ENCODE data around the gene CST9. TPM values are rescaled to one million over a fixed set of nuclear protein-coding genes. Genes with fewer than 3 reads are reported as not detected.
"Not testable (repeated sequence)": the region's sequence is repeated elsewhere in the genome, so short reads cannot be mapped to it uniquely, and the experiment has no call there.

The CST9 gene
- total RNA-seq, 4 donors from 2014 or later: not detected

- peaks cover 48 to 62% of the 10 kb centered on the region in 2 donors for H3K4me1 ChIP-seq
- no peaks in the 10 kb centered on the region for H3K9me3 ChIP-seq
- DNase-seq (peak; percentile 72 to 82), ATAC-seq (peak; percentile 10 to 14)
- TF ChIP-seq POLR2A (IDR thresholded peaks at IDR 0.05): peak; percentile 50 to 61
- no peak for TF ChIP-seq CTCF (IDR thresholded peaks at IDR 0.05 in 4 of 5, conservative IDR thresholded peaks at IDR 0.05 in 1 of 5)
- peak overlapping the region; percentile 70 to 98 (median 83) for H3K4me3 ChIP-seq
- peak overlapping the region; percentile 96 to 100 (median 96) for H3K27ac ChIP-seq
- H3K27me3 ChIP-seq: no peaks in the 10 kb centered on the region
- intact Hi-C loops (cut with DNase I; ENCODE audit: low total_unique reads) (loop anchor here (2.0 to 10.0 kb wide), 3 partner anchors 212 to 1416 kb away; partner anchors contain the start of gene NAPB), in situ Hi-C loops (cut with MboI; ENCODE audit: low sequenced_read_pairs in 4 of 4) (loop anchor here (10.0 to 25.0 kb wide), 4 partner anchors 272 to 1426 kb away; partner anchors contain the start of genes ACSS1 (in 2 of the 4), GZF1 (in 2 of the 4) and APMAP (in 1 of the 4))
- peaks cover 0 to 14% of the 10 kb centered on the region in 2 donors for H3K36me3 ChIP-seq
Measured at GRCh38 chr20:23636182-23636907, 30.6 kb upstream of the CST9 start.

- not testable (repeated sequence) for DNase-seq, H3K9me3 ChIP-seq, H3K27me3 ChIP-seq
- Histone ChIP-seq H3K4me1 (peaks cover 42 to 55% of the 10 kb centered on the region in 2 donors), H3K4me3 (peak overlapping the region; percentile 70 to 98 (median 83)), H3K27ac (peak overlapping the region; percentile 96 to 100 (median 96)), H3K36me3 (peaks cover 0 to 14% of the 10 kb centered on the region in 2 donors)
- intact Hi-C loops (cut with DNase I; ENCODE audit: low total_unique reads): loop anchor here (1.0 to 10.0 kb wide), 5 partner anchors 211 to 1417 kb away; partner anchors contain the start of gene NAPB
- ATAC-seq: peak; percentile 1
- in situ Hi-C loops (cut with MboI; ENCODE audit: low sequenced_read_pairs in 4 of 4): loop anchor here (10.0 to 25.0 kb wide), 4 partner anchors 271 to 1427 kb away; partner anchors contain the start of genes ACSS1 (in 2 of the 4), GZF1 (in 2 of the 4) and APMAP (in 1 of the 4)
Measured at GRCh38 chr20:23635768-23636090, 30.0 kb upstream of the CST9 start.

GRCh38 chr20:23634985-23635767 is 29.5 kb upstream of the CST9 start:
- in situ Hi-C loops (cut with MboI; ENCODE audit: low sequenced_read_pairs in 4 of 4) (loop anchor here (10.0 to 25.0 kb wide), 4 partner anchors 270 to 1427 kb away; partner anchors contain the start of genes ACSS1 (in 2 of the 4), GZF1 (in 2 of the 4) and APMAP (in 1 of the 4)), intact Hi-C loops (cut with DNase I; ENCODE audit: low total_unique reads) (loop anchor here (1.0 to 10.0 kb wide), 4 partner anchors 210 to 1417 kb away; partner anchors contain the start of gene NAPB)
- Histone ChIP-seq H3K4me3 (peak overlapping the region; percentile 70 to 98 (median 83)), H3K27me3 (no peaks in the 10 kb centered on the region), H3K9me3 (no peaks in the 10 kb centered on the region), H3K36me3 (peaks cover 0 to 14% of the 10 kb centered on the region in 2 donors), H3K27ac (peak overlapping the region; percentile 96 to 100 (median 96)), H3K4me1 (peaks cover 39 to 51% of the 10 kb centered on the region in 2 donors)
- ATAC-seq (peak; percentile 69), DNase-seq (peak; percentile 95 to 99)
- peak in 1 of 2 donors; percentile 49 for TF ChIP-seq POLR2A (IDR thresholded peaks at IDR 0.05)
- no peak for TF ChIP-seq CTCF (IDR thresholded peaks at IDR 0.05 in 4 of 5, conservative IDR thresholded peaks at IDR 0.05 in 1 of 5)

GRCh38 chr20:23634044-23634801 is 28.5 kb upstream of the CST9 start:
- intact Hi-C loops (cut with DNase I; ENCODE audit: low total_unique reads) (loop anchor here (2.0 to 10.0 kb wide), 2 partner anchors 209 to 277 kb away; partner anchors contain the start of gene NAPB), in situ Hi-C loops (cut with MboI; ENCODE audit: low sequenced_read_pairs in 4 of 4) (loop anchor here (10.0 to 25.0 kb wide), 4 partner anchors 269 to 1428 kb away; partner anchors contain the start of genes ACSS1 (in 2 of the 4), GZF1 (in 2 of the 4) and APMAP (in 1 of the 4))
- Histone ChIP-seq H3K27me3 (no peaks in the 10 kb centered on the region), H3K4me1 (peaks cover 44 to 48% of the 10 kb centered on the region in 2 donors), H3K9me3 (no peaks in the 10 kb centered on the region), H3K4me3 (peak overlapping the region in 3 of 4 donors; percentile 35 to 85 (median 70)), H3K27ac (peak overlapping the region; percentile 96 to 100 (median 96)), H3K36me3 (peaks cover 0 to 14% of the 10 kb centered on the region in 2 donors)
- DNase-seq (peak in 1 of 2 donors; percentile 69), ATAC-seq (no peak)
- TF ChIP-seq CTCF (IDR thresholded peaks at IDR 0.05 in 4 of 5, conservative IDR thresholded peaks at IDR 0.05 in 1 of 5): no peak
- no peak for TF ChIP-seq POLR2A (IDR thresholded peaks at IDR 0.05)

Data from gastrocnemius medialis (tissue), 4 donors.